Breast epithelium (tissue), 4 donors: ENCODE data around the gene NBEAL2. TPM values are rescaled to one million over a fixed set of nuclear protein-coding genes. Genes with fewer than 3 reads are reported as not detected.

ENCODE experiments used
- DNase-seq, 2 donors: peaks; one replicate each; pipeline ENCODE4 v3.0.0-alpha.2; 2019; ENCODE audit warnings: low spot score in 2 of 2
- H3K27ac ChIP-seq, 2 donors: fragments of 200-600 bp; sonication (generic) in 1 of 2; one replicate each; pipeline ENCODE4 v1.5.1; 2016 to 2019; ENCODE audit warnings: mild to moderate bottlenecking in 1 of 2
- H3K27me3 ChIP-seq, 2 donors: fragments of 200-600 bp; sonication (generic) in 1 of 2; one replicate each; pipeline versions ENCODE4 v1.5.1 to v1.6.0; 2017 to 2019; ENCODE audit warnings: control low read depth in 1 of 2, mild to moderate bottlenecking in 1 of 2
- H3K36me3 ChIP-seq: fragments of 200-600 bp; one replicate; pipeline ENCODE4 v1.5.1; 2019
- H3K4me1 ChIP-seq, 2 donors: fragments of 200-600 bp; sonication (generic); one replicate each; pipeline ENCODE4 v1.5.1; 2016 to 2019; ENCODE audit warnings: control low read depth in 1 of 2
- H3K4me3 ChIP-seq, 3 donors: fragments of 200-600 bp; sonication (generic); 1 replicate in 2 of 3; 2 replicates in 1 of 3; pipeline ENCODE4 v1.5.1; 2016 to 2019; ENCODE audit warnings: mild to moderate bottlenecking in 3 of 3, moderate library complexity in 2 of 3
- H3K9me3 ChIP-seq, 2 donors: fragments of 200-600 bp; sonication (generic) in 1 of 2; one replicate each; pipeline ENCODE4 v1.5.1; 2016 to 2019; ENCODE audit warnings: control low read depth in 1 of 2
- POLR2A ChIP-seq: fragments of 450-650 bp; IDR thresholded peaks from one replicate; pipeline ENCODE4 v1.6.1; 2016; ENCODE audit warnings: antibody characterized with exemption, mild to moderate bottlenecking, moderate library complexity
- POLR2AphosphoS5 ChIP-seq, 3 donors: sonication (generic); formaldehyde crosslinking; IDR thresholded peaks; one replicate each; pipeline ENCODE4 v1.6.1; 2017; ENCODE audit warnings: antibody characterized with exemption in 3 of 3
- intact Hi-C: fragments of 100-400 bp; cut with DNase I; formaldehyde crosslinking; loops from one replicate; pipeline ENCODE4 v1.15.1; 2023; ENCODE audit warnings: low total_unique reads
- total RNA-seq, 3 donors: library from RNA; depleted of rRNA; stranded (reverse); fragments of >200 nt; gene quantifications; one replicate each; pipeline ENCODE4 v1.1.0, GENCODE V29; 2016
- TF ChIP-seq, protein P1 (sequence below), 3 donors: fragments of 450-650 bp; IDR thresholded peaks; one replicate each; pipeline ENCODE4 v1.5.1; 2016 to 2017; ENCODE audit warnings: antibody characterized with exemption in 3 of 3, mild to moderate bottlenecking in 3 of 3, moderate library complexity in 3 of 3

The NBEAL2 gene
- total RNA-seq, 3 donors from 2014 or later = 16.8 to 58.3 (median 54.4) TPM

DNA sequence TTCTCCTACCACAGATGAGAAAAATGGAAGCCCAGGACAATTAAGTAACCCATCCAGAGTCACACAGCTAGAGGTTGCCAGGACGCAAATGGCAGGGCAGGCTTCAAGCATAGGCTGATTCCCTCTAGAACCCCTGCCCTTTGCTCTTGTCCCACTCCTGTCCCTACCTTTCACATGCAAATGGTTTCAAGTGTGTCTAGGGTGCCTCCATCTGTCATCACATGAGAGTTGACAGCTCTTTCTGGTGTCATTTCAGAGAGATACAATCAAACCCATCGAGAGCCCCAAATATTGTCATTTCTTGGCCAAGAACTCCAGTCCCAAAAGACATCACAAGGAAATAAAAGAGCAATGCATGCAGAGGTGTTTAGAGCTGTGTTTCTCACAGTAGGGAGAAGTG is 26.7 kb upstream of the NBEAL2 start:
- intact Hi-C loops = no loop called here
- TF ChIP-seq, protein P1, sequence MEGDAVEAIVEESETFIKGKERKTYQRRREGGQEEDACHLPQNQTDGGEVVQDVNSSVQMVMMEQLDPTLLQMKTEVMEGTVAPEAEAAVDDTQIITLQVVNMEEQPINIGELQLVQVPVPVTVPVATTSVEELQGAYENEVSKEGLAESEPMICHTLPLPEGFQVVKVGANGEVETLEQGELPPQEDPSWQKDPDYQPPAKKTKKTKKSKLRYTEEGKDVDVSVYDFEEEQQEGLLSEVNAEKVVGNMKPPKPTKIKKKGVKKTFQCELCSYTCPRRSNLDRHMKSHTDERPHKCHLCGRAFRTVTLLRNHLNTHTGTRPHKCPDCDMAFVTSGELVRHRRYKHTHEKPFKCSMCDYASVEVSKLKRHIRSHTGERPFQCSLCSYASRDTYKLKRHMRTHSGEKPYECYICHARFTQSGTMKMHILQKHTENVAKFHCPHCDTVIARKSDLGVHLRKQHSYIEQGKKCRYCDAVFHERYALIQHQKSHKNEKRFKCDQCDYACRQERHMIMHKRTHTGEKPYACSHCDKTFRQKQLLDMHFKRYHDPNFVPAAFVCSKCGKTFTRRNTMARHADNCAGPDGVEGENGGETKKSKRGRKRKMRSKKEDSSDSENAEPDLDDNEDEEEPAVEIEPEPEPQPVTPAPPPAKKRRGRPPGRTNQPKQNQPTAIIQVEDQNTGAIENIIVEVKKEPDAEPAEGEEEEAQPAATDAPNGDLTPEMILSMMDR (IDR thresholded peaks at IDR 0.05) = no peak
- no peak for TF ChIP-seq POLR2AphosphoS5 (IDR thresholded peaks at IDR 0.05)
- no peak for TF ChIP-seq POLR2A
- Histone ChIP-seq H3K36me3 (no peaks in the 10 kb centered on the region), H3K27ac (no peak overlapping the region), H3K9me3 (no peaks in the 10 kb centered on the region), H3K27me3 (no peaks in the 10 kb centered on the region), H3K4me1 (peaks cover 0 to 31% of the 10 kb centered on the region in 2 donors), H3K4me3 (no peak overlapping the region)
- no peak for DNase-seq

DNA sequence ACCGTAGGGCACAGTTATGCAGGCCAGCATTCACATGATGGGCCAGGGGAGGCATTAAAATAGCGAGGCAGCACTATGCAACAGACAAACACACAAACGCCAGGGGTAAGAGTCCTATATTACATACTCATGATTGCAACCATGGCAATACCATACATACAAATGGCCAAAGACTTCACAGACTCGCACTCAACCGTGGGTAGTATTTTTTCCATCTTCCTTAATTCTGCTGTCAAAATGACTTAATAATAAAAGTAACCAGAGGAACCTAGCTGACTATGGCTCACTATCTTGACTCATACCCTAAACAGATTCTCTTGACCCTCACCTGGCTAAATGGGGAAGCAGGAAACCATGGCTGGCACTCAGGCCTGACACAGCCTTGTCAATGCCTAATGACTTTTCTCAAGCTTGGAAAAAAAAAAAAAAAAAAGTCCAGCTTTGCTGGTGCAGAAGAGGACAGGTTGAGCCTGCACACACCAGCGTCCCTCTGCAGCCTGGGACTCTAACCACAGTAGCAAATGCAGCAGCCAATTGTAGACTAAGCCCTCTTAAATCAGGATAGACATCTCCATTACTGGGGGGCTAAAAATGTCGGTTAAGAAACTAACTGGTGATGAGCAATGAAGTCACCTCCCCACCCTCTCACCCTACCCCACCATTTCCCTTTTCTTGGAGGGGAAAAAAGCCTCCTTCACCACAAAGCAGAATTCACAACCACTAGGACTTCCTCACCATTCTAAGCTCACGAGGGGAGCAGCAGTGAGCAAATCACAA is 26.0 kb upstream of the NBEAL2 start:
- H3K4me1 ChIP-seq = peaks cover 0 to 26% of the 10 kb centered on the region in 2 donors
- H3K36me3 ChIP-seq = no peaks in the 10 kb centered on the region
- intact Hi-C loops = no loop called here

DNA sequence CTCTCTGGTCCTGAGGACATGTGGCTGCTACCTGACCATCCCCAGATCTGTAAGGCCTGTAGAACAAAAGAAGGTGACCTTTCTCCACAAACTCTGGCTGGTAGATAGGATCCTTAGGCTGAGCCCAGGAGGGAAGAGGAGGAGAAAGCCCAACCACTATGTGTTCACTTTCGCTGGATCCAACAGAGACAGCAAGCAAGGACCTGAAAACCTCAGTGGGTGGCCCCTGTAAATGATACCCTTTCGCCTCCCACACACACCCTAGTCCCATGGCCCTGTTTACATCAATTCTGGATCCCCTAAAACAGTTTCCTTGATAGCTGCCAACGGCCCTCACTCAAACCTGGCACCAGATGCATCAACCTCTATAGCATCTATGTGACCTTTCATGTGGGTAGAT is 25.3 kb upstream of the NBEAL2 start:
- Histone ChIP-seq H3K27ac (peak overlapping the region in 1 of 2 donors; percentile 17), H3K4me1 (peaks cover 4 to 28% of the 10 kb centered on the region in 2 donors), H3K4me3 (no peak overlapping the region), H3K36me3 (no peaks in the 10 kb centered on the region), H3K9me3 (no peaks in the 10 kb centered on the region), H3K27me3 (no peaks in the 10 kb centered on the region)
- TF ChIP-seq POLR2A (no peak), POLR2AphosphoS5 (IDR thresholded peaks at IDR 0.05) (no peak)
- TF ChIP-seq, protein P1 (IDR thresholded peaks at IDR 0.05) = no peak
- DNase-seq = no peak
- intact Hi-C loops = no loop called here

More for the DNA sequence above, 26.0 kb upstream of the NBEAL2 start:
- no peak for DNase-seq
- Histone ChIP-seq H3K4me3 (no peak overlapping the region), H3K9me3 (no peaks in the 10 kb centered on the region), H3K27me3 (no peaks in the 10 kb centered on the region), H3K27ac (no peak overlapping the region)
- TF ChIP-seq POLR2AphosphoS5 (IDR thresholded peaks at IDR 0.05) (no peak), POLR2A (no peak)
- TF ChIP-seq, protein P1 (IDR thresholded peaks at IDR 0.05) = no peak

DNA sequence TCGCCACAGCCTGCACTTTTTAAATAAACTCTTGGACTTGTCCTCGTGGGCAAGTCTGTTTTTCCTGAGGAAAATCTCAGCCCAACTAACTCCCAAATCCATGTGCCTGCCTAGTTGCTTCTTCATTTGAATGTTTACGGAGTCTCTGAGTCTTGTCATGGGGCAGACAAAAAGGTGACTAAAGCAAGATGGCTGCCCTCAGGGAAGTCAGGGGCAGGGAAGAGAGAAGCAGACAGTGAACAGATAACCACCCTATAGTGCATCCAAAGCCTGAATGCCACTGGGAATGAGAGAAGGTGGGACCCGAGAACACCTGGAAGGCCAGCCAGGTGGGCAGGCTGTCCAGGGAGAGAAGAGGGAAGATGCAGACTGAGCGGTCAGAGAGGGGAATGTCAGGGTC is 24.3 kb upstream of the NBEAL2 start:
- no peaks in the 10 kb centered on the region for H3K36me3 ChIP-seq
- H3K4me1 ChIP-seq = peaks cover 11 to 34% of the 10 kb centered on the region in 2 donors
- TF ChIP-seq POLR2AphosphoS5 (IDR thresholded peaks at IDR 0.05) (no peak), POLR2A (no peak)
- TF ChIP-seq, protein P1 (IDR thresholded peaks at IDR 0.05) = no peak
- intact Hi-C loops = no loop called here
- DNase-seq = no peak
- no peaks in the 10 kb centered on the region for H3K9me3 ChIP-seq
- no peaks in the 10 kb centered on the region for H3K27me3 ChIP-seq
- no peak overlapping the region for H3K4me3 ChIP-seq
- peak overlapping the region; percentile 26 to 86 for H3K27ac ChIP-seq

DNA sequence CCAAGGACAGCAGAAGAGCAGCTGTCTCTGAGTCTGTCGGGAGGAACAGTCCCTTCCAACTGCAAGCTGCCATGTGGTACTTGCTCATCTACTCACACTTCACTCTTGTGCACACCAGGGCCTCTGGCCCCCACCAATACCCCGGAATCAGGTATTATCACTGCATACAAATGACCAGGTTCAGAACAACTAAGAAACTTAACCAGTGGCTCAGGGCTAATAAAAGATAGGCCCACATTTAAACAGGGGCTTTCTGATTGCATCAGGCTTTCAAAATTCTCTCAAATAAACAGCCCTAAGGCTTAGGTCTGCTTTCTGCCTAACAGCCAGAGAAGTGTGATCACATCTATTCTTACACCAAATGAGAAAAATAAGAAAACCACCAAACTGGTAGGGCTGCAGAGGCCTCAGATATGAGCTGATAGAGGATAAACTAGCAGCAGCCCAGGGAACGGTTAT is 23.6 kb upstream of the NBEAL2 start:
- no peaks in the 10 kb centered on the region for H3K36me3 ChIP-seq
- peaks cover 15 to 40% of the 10 kb centered on the region in 2 donors for H3K4me1 ChIP-seq

More for the DNA sequence above, 23.6 kb upstream of the NBEAL2 start:
- DNase-seq = no peak
- TF ChIP-seq, protein P1 (IDR thresholded peaks at IDR 0.05) = no peak
- TF ChIP-seq POLR2A (no peak), POLR2AphosphoS5 (IDR thresholded peaks at IDR 0.05) (no peak)
- intact Hi-C loops = no loop called here
- no peaks in the 10 kb centered on the region for H3K27me3 ChIP-seq
- no peaks in the 10 kb centered on the region for H3K9me3 ChIP-seq
- H3K4me3 ChIP-seq = no peak overlapping the region
- peak overlapping the region; percentile 26 to 86 for H3K27ac ChIP-seq
